Uterus (tissue), 2 donors: ENCODE measurements around the gene FNIP2.

ENCODE experiments used
- CTCF ChIP-seq, 4 experiments: fragments of 200-600 bp in 2 of 4; fragments of 450-650 bp in 2 of 4; sonication (generic) in 2 of 4; IDR thresholded peaks; one replicate each; pipeline ENCODE4 v1.5.1; 2016 to 2019; ENCODE audit warnings: antibody characterized with exemption in 4 of 4, mild to moderate bottlenecking in 2 of 4, moderate library complexity in 1 of 4
- POLR2A ChIP-seq, 2 donors: fragments of 450-650 bp; IDR thresholded peaks; one replicate each; pipeline ENCODE4 v1.6.1; 2016; ENCODE audit warnings: antibody characterized with exemption in 2 of 2, mild to moderate bottlenecking in 1 of 2, moderate library complexity in 1 of 2

DNA sequence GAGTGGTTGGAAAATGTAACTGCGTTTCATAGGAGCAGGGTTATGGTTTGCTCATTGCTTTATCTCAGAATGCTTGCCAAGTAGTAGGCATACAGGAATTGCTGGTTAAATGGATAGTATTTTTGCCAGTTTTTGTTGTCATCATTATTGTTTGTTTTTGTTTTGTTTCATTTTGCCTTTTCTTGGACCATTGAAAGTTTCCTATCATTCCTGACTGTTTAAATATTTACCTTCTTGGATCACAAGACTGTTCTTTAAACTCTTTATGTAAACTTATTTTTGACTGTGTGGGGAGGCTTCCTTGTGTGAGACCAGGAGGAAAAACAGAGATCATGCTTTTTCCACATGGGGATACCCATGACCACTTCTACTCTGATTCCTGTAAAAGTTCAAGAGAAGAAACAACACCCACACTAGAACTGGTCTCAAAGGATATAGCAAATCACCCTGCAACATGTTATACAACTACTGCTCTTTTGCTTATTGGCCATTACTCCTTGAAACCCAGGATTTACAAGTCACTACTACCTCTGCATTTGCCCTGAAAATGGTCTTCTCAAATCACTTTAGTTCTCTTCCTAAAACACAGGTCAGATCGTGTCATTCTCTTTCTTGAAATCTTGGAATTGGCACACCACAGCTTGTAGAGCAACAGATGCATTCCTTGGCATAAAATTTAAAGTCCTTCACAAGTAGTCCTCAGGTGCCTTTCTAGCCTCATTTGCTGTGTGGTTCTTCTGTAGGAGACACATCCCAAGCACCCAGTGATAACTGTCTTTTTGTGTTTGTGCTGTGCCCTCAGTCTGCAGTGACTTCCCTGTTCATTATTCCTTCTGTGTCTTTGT is 51.3 kb downstream of the FNIP2 start:
- TF ChIP-seq CTCF (IDR thresholded peaks at IDR 0.05), result no peak
- no peak for TF ChIP-seq POLR2A (IDR thresholded peaks at IDR 0.05)
